RWPE2 (cell line): ENCODE data around the gene STAG1.

Source experiments
- ATAC-seq: fragments of 200-7000 bp; cut with Tn5 transposase; 3 replicates; pipeline ENCODE4 v1.9.1; 2021; ENCODE audit warnings: low read depth
- DNase-seq: peaks from one replicate; pipeline ENCODE4 v3.0.0-alpha.2; 2020; ENCODE audit warnings: low spot score
- H3K27ac ChIP-seq: fragments of 450-650 bp; 2 replicates; pipeline ENCODE4 v1.5.1; 2017; ENCODE audit warnings: mild to moderate bottlenecking; ENCODE audit not compliant: poor library complexity, severe bottlenecking
- H3K27me3 ChIP-seq: fragments of 250-450 bp; sonication (Bioruptor Pico); 2 replicates; pipeline ENCODE4 v1.5.1; 2021; ENCODE audit warnings: mild to moderate bottlenecking, moderate library complexity; ENCODE audit not compliant: insufficient read depth, poor library complexity, severe bottlenecking
- H3K36me3 ChIP-seq: fragments of 250-450 bp; sonication (Bioruptor Pico); 2 replicates; pipeline ENCODE4 v1.5.1; 2020; ENCODE audit warnings: low read depth, mild to moderate bottlenecking, moderate library complexity
- H3K4me1 ChIP-seq: fragments of 250-450 bp; sonication (Bioruptor Pico); 2 replicates; pipeline ENCODE4 v1.5.1; 2021; ENCODE audit warnings: mild to moderate bottlenecking, moderate library complexity; ENCODE audit not compliant: insufficient read depth, poor library complexity, severe bottlenecking
- H3K4me3 ChIP-seq: fragments of 250-450 bp; sonication (Bioruptor Pico); 2 replicates; pipeline ENCODE4 v1.5.1; 2021; ENCODE audit warnings: mild to moderate bottlenecking, moderate library complexity; ENCODE audit not compliant: severe bottlenecking
- H3K9me3 ChIP-seq: fragments of 250-450 bp; sonication (Bioruptor Pico); 2 replicates; pipeline ENCODE4 v1.5.1; 2021; ENCODE audit warnings: mild to moderate bottlenecking, moderate library complexity; ENCODE audit not compliant: severe bottlenecking
- CTCF ChIP-seq: fragments of 450-650 bp; IDR thresholded peaks from one replicate; pipeline ENCODE4 v1.5.1; 2017; ENCODE audit warnings: mild to moderate bottlenecking, moderate library complexity; ENCODE audit not compliant: poor library complexity, severe bottlenecking

Gene STAG1

GRCh38 chr3:136396916-136397315 lies 355.3 kb downstream of the STAG1 start:
- Histone ChIP-seq H3K4me1 (no peaks in the 10 kb centered on the region), H3K9me3 (no peaks in the 10 kb centered on the region), H3K4me3 (no peak overlapping the region), H3K27me3 (no peaks in the 10 kb centered on the region), H3K27ac (no peak overlapping the region), H3K36me3 (peaks cover 12% of the 10 kb centered on the region; the same call in 1 of the 2 replicates)
- TF ChIP-seq CTCF, result no peak
- ATAC-seq, result no peak
- no peak for DNase-seq

- Histone ChIP-seq H3K4me3 (no peak overlapping the region), H3K36me3 (no peaks in the 10 kb centered on the region), H3K27me3 (no peaks in the 10 kb centered on the region), H3K4me1 (no peaks in the 10 kb centered on the region), H3K9me3 (no peaks in the 10 kb centered on the region), H3K27ac (no peak overlapping the region)
- ATAC-seq, result no peak
- no peak for DNase-seq
- no peak for TF ChIP-seq CTCF
Observed at GRCh38 chr3:136390574-136390973, 361.6 kb downstream of the STAG1 start.

- no peak for DNase-seq
- TF ChIP-seq CTCF, result no peak
- no peak overlapping the region for H3K4me3 ChIP-seq
- H3K27ac ChIP-seq, result no peak overlapping the region
- H3K36me3 ChIP-seq, result no peaks in the 10 kb centered on the region
- ATAC-seq, result no peak
- no peaks in the 10 kb centered on the region for H3K27me3 ChIP-seq
- no peaks in the 10 kb centered on the region for H3K4me1 ChIP-seq
- peaks cover 2% of the 10 kb centered on the region for H3K9me3 ChIP-seq
Observed at GRCh38 chr3:136387031-136387430, 365.1 kb downstream of the STAG1 start.

GRCh38 chr3:136385457-136385856 lies 366.7 kb downstream of the STAG1 start:
- TF ChIP-seq CTCF, result no peak
- no peak overlapping the region for H3K4me3 ChIP-seq
- peaks cover 2% of the 10 kb centered on the region for H3K9me3 ChIP-seq
- no peaks in the 10 kb centered on the region for H3K36me3 ChIP-seq
- peaks cover 9% of the 10 kb centered on the region for H3K4me1 ChIP-seq
- no peak for DNase-seq
- no peak for ATAC-seq
- H3K27ac ChIP-seq, result no peak overlapping the region
- H3K27me3 ChIP-seq, result no peaks in the 10 kb centered on the region

- H3K9me3 ChIP-seq, result peaks cover 2% of the 10 kb centered on the region
- no peak for DNase-seq
- H3K36me3 ChIP-seq, result 0 out of 2 replicates have a peak, but pooled peaks cover 3% of the 10 kb centered on the region
- no peak overlapping the region for H3K4me3 ChIP-seq
- H3K27me3 ChIP-seq, result no peaks in the 10 kb centered on the region
- TF ChIP-seq CTCF, result no peak
- no peak for ATAC-seq
- H3K4me1 ChIP-seq, result peaks cover 11% of the 10 kb centered on the region
- no peak overlapping the region for H3K27ac ChIP-seq
Observed at GRCh38 chr3:136381051-136381450, 371.1 kb downstream of the STAG1 start.
